Mesothelial cell of epicardium (in vitro differentiated cells): ENCODE measurements around the gene AKAP4. TPM values are rescaled to one million over a fixed set of nuclear protein-coding genes. Genes with fewer than 3 reads are reported as not detected.

Source experiments
- DNase-seq, 2 experiments: peaks; one replicate each; pipeline ENCODE4 v3.0.0; 2021; ENCODE audit warnings: low spot score in 2 of 2; ENCODE audit not compliant: unreplicated experiment in 2 of 2
- H3K27ac Mint-ChIP-seq: 2 replicates; pipeline ENCODE4 v1.8.0; 2021; ENCODE audit warnings: mixed read lengths
- H3K27me3 Mint-ChIP-seq: 2 replicates; pipeline ENCODE4 v1.8.0; 2021; ENCODE audit warnings: low read depth, mixed read lengths
- H3K36me3 Mint-ChIP-seq: 2 replicates; pipeline ENCODE4 v1.8.0; 2021; ENCODE audit warnings: mixed read lengths
- H3K4me1 Mint-ChIP-seq: 2 replicates; pipeline ENCODE4 v1.8.0; 2021; ENCODE audit warnings: mixed read lengths
- H3K4me3 Mint-ChIP-seq: 2 replicates; pipeline ENCODE4 v1.8.0; 2021; ENCODE audit warnings: mild to moderate bottlenecking, moderate library complexity, mixed read lengths
- H3K9me3 Mint-ChIP-seq: 2 replicates; pipeline ENCODE4 v1.8.0; 2021; ENCODE audit warnings: mixed read lengths
- total RNA-seq: library from RNA; stranded (reverse); gene quantifications from 3 replicates; pipeline ENCODE4 v1.2.1, GENCODE V29; 2021
- TF ChIP-seq, protein P1 (sequence below): fragments of 200-600 bp; sonication (generic); IDR thresholded peaks from one replicate; pipeline ENCODE4 v1.5.0; 2021; ENCODE audit warnings: antibody characterized with exemption; ENCODE audit not compliant: unreplicated experiment

The AKAP4 gene
- total RNA-seq, 1 donor from 2014 or later, result not detected

DNA sequence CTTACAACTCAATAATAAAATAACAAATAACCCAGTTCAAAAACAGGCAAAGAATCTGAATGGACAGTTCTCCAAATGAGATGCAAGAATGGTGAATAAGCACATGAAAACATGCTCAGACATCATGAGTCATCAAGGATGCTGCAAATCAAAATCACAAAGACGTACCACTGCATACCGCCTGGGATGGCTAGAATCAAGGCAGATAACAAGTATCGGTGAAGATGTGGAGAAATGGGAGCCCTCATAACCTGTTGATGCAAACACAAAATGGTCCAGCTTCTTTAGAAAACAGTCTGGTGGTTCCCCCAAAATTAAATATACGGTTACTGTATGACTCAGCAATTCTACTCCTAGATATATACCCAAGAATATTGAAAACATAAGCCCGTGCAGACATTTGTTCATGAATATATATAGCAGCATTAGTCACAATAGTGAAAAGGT is 32.5 kb downstream of the AKAP4 start:
- TF ChIP-seq, protein P1, sequence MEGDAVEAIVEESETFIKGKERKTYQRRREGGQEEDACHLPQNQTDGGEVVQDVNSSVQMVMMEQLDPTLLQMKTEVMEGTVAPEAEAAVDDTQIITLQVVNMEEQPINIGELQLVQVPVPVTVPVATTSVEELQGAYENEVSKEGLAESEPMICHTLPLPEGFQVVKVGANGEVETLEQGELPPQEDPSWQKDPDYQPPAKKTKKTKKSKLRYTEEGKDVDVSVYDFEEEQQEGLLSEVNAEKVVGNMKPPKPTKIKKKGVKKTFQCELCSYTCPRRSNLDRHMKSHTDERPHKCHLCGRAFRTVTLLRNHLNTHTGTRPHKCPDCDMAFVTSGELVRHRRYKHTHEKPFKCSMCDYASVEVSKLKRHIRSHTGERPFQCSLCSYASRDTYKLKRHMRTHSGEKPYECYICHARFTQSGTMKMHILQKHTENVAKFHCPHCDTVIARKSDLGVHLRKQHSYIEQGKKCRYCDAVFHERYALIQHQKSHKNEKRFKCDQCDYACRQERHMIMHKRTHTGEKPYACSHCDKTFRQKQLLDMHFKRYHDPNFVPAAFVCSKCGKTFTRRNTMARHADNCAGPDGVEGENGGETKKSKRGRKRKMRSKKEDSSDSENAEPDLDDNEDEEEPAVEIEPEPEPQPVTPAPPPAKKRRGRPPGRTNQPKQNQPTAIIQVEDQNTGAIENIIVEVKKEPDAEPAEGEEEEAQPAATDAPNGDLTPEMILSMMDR, result no peak
- Mint-ChIP-seq H3K9me3 (peaks cover 20% of the 10 kb centered on the region), H3K36me3 (no peaks in the 10 kb centered on the region), H3K27ac (no peak overlapping the region), H3K27me3 (no peaks in the 10 kb centered on the region), H3K4me1 (no peaks in the 10 kb centered on the region), H3K4me3 (no peak overlapping the region)
- no peak for DNase-seq

DNA sequence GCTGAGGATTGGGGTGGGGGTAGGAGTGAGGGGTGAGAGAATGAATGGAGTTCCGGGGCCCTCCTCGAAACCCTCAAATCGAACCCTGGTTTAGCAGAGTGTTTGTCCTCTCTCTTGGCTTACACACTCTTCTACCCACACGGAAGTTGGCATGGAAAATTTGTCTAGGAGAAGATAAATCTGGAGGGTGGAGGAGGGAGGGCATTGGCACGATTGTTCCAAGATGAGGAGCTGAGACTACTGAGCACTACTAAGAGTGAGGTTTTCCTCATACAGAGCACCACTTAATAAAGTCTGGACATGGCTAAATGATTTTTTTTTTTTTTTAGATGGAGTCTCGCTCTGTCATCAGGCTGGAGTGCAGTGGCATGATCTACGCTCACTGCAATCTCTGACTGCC is 33.4 kb downstream of the AKAP4 start:
- Mint-ChIP-seq H3K4me1 (no peaks in the 10 kb centered on the region), H3K27me3 (no peaks in the 10 kb centered on the region), H3K27ac (no peak overlapping the region), H3K36me3 (no peaks in the 10 kb centered on the region), H3K4me3 (no peak overlapping the region), H3K9me3 (peaks cover 18% of the 10 kb centered on the region)
- no peak for DNase-seq
- TF ChIP-seq, protein P1, result no peak

DNA sequence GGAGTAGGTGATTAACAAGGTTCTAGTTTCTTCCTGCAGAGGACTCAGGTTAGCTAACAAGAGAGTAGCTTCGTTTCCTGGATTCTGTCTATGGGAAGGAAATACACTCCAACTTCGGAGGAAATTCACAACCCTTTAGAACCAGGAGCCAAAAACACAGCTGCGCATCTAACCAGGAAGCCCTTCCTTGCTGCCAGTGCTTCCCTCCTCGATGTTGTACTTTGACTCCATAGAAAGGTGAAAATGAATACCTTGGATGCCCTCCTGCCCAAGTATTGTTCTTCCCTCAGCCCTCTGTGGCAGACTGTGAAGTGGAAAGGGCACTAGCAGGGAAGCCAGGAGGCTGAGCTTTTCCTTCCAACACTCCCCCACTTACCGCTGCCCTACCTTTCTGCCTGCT is 35.1 kb downstream of the AKAP4 start:
- Mint-ChIP-seq H3K36me3 (no peaks in the 10 kb centered on the region), H3K4me3 (no peak overlapping the region), H3K27me3 (no peaks in the 10 kb centered on the region), H3K27ac (no peak overlapping the region), H3K9me3 (peaks cover 21% of the 10 kb centered on the region), H3K4me1 (no peaks in the 10 kb centered on the region)
- DNase-seq, result no peak
- TF ChIP-seq, protein P1, result no peak

DNA sequence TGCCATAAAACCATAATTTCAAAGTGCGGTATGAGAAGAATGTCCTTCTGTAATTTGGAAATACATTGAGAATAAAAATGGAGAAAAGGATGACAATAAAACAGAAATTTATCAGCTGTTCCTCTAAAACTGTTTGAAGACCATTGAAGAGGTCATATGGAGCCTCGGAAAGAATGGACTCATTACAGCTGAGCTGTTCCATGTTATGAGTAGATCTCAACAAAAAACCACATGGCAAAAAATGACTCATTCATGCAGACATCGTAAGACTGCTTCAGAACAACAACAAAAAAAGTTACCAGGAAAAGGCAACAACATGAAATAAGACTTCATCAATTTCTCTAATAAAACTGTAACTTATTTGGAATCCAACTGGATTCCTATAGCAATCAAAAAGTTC is 39.7 kb downstream of the AKAP4 start:
- Mint-ChIP-seq H3K4me3 (no peak overlapping the region), H3K4me1 (peaks cover 4% of the 10 kb centered on the region), H3K36me3 (no peaks in the 10 kb centered on the region), H3K9me3 (peaks cover 18% of the 10 kb centered on the region), H3K27ac (no peak overlapping the region), H3K27me3 (no peaks in the 10 kb centered on the region)
- no peak for DNase-seq
- TF ChIP-seq, protein P1, result no peak

DNA sequence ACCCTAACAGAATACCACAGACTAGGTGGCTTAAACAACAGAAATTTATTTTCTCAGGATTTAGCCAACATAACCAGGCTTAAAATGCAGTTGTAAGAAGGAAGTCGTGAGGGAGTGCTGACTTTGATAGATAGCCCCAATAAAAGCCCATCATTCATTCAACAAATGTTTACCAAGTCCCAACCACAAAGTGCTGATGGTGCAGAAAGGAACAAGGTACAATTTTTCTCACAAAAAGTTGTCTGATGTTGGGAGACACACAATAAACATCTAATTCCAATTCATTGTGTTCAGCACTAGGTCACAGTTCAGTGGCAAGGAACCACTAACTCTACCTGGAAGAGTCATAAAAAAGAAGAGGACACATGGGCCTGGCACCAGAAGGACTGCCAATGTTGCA is 42.2 kb downstream of the AKAP4 start:
- no peak overlapping the region for H3K4me3 Mint-ChIP-seq
- H3K27me3 Mint-ChIP-seq, result no peaks in the 10 kb centered on the region
- H3K27ac Mint-ChIP-seq, result no peak overlapping the region
- H3K9me3 Mint-ChIP-seq, result peaks cover 35% of the 10 kb centered on the region
- H3K4me1 Mint-ChIP-seq, result peaks cover 4% of the 10 kb centered on the region
- TF ChIP-seq, protein P1, result no peak
- H3K36me3 Mint-ChIP-seq, result no peaks in the 10 kb centered on the region
- no peak for DNase-seq

DNA sequence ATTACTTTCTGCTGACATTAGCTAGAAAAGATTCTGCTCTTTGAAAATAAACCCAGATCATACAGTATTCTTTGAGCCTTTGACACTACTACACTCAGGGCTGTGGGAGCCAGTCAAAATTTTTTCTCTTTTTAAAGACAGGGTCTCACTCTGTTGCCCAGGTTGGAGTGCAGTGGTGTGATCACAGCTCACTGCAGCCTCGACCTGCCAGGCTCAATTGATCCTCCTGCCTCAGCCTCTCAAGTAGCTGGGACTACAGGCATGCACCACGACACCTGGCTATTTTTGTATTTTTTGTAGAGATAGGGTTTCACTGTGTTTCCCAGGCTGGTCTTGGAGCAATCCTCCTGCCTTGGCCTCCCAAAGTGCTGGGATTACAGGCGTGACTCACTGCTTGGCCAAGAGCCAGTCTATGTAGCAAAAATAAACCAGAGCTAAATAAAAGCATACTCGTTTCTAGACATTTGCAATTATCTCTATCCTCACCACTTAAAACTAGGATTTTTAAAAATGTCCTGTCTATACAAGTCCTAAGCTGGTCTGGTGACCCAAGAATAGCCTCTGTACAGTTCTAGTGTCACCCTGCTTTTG is 43.2 kb downstream of the AKAP4 start:
- Mint-ChIP-seq H3K36me3 (no peaks in the 10 kb centered on the region), H3K4me3 (no peak overlapping the region), H3K27ac (no peak overlapping the region), H3K9me3 (peaks cover 36% of the 10 kb centered on the region), H3K27me3 (no peaks in the 10 kb centered on the region), H3K4me1 (peaks cover 4% of the 10 kb centered on the region)
- TF ChIP-seq, protein P1, result no peak
- no peak for DNase-seq
